Upper lobe of left lung (tissue), 4 donors: ENCODE data around the gene HIBCH.
"Not testable (repeated sequence)": the region's sequence is repeated elsewhere in the genome, so short reads cannot be mapped to it uniquely, and the experiment has no call there.

Experiments used
- EP300 ChIP-seq, 4 donors: sonication (generic); formaldehyde crosslinking; IDR thresholded peaks; one replicate each; pipeline ENCODE4 v1.5.1; 2017; ENCODE audit warnings: antibody characterized with exemption in 4 of 4, control low read depth in 2 of 4
- POLR2A ChIP-seq, 4 donors: fragments of 450-650 bp; IDR thresholded peaks; one replicate each; pipeline ENCODE4 v1.5.1; 2016 to 2017; ENCODE audit warnings: antibody characterized with exemption in 4 of 4, mild to moderate bottlenecking in 2 of 4
- POLR2AphosphoS5 ChIP-seq, 2 donors: sonication (generic); formaldehyde crosslinking; IDR thresholded peaks; one replicate each; pipeline ENCODE4 v1.5.1; 2017; ENCODE audit warnings: antibody characterized with exemption in 2 of 2
- TF ChIP-seq, protein P1 (sequence below), 6 experiments: fragments of 450-650 bp in 4 of 6; fragments of 200-600 bp in 2 of 6; sonication (generic) in 2 of 6; IDR thresholded peaks; one replicate each; pipeline ENCODE4 v1.5.1; 2016 to 2019; ENCODE audit warnings: antibody characterized with exemption in 6 of 6

DNA sequence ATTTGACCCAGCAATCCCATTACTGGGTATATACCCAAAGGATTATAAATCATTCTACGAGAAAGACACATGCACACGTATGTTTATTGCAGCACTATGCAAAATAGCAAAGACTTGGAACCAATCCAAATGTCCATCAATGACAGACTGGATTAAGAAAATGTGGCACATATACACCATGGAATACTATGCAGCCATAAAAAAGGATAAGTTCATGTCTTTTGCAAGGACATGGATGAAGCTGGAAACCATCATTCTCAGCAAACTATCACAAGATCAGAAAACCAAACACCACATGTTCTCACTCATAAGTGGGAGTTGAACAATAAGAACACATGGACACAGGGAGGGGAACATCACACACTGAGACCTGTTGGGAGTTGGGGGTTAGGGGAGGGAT lies 96.9 kb downstream of the HIBCH start:
- TF ChIP-seq, protein P1, sequence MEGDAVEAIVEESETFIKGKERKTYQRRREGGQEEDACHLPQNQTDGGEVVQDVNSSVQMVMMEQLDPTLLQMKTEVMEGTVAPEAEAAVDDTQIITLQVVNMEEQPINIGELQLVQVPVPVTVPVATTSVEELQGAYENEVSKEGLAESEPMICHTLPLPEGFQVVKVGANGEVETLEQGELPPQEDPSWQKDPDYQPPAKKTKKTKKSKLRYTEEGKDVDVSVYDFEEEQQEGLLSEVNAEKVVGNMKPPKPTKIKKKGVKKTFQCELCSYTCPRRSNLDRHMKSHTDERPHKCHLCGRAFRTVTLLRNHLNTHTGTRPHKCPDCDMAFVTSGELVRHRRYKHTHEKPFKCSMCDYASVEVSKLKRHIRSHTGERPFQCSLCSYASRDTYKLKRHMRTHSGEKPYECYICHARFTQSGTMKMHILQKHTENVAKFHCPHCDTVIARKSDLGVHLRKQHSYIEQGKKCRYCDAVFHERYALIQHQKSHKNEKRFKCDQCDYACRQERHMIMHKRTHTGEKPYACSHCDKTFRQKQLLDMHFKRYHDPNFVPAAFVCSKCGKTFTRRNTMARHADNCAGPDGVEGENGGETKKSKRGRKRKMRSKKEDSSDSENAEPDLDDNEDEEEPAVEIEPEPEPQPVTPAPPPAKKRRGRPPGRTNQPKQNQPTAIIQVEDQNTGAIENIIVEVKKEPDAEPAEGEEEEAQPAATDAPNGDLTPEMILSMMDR (IDR thresholded peaks at IDR 0.05) = not testable (repeated sequence)
- not testable (repeated sequence) for TF ChIP-seq EP300, POLR2A, POLR2AphosphoS5 (IDR thresholded peaks at IDR 0.05)
